ENCODE data around the gene ENAH.
"Not testable (repeated sequence)": the region's sequence is repeated elsewhere in the genome, so short reads cannot be mapped to it uniquely, and the experiment has no call there.

ENAH gene

GRCh38 chr1:225652729-225653462 lies at the start of gene ENAH:
Gene ENAH, minus strand, starts transcription at chr1:225653123. Its CDS starts 433 bp downstream, at chr1:225652690.
- peaks cover 25% of the 10 kb centered on the region for H3K27me3 Mint-ChIP-seq
- peak within 1 kb of the TSS; percentile 35 for H3K27ac Mint-ChIP-seq
- peak within 1 kb of the TSS; percentile 90 for H3K4me3 Mint-ChIP-seq
- no peaks in the 10 kb centered on the region for H3K36me3 Mint-ChIP-seq
- peaks cover 15% of the 10 kb centered on the region for H3K4me1 Mint-ChIP-seq
- no peaks in the 10 kb centered on the region for H3K9me3 Mint-ChIP-seq

- H3K27me3 Mint-ChIP-seq = no peaks in the 10 kb centered on the region
- H3K9me3 Mint-ChIP-seq = no peaks in the 10 kb centered on the region
- no peaks in the 10 kb centered on the region for H3K36me3 Mint-ChIP-seq
- no peak overlapping the region for H3K27ac Mint-ChIP-seq
- H3K4me1 Mint-ChIP-seq = no peaks in the 10 kb centered on the region
- H3K4me3 Mint-ChIP-seq = no peak overlapping the region
Measured at GRCh38 chr1:225700889-225701465, 48.1 kb upstream of the ENAH start.

- Mint-ChIP-seq H3K4me3 (no peak overlapping the region), H3K4me1 (no peaks in the 10 kb centered on the region), H3K27me3 (no peaks in the 10 kb centered on the region), H3K9me3 (no peaks in the 10 kb centered on the region), H3K27ac (no peak overlapping the region), H3K36me3 (no peaks in the 10 kb centered on the region)
Measured at GRCh38 chr1:225700164-225700821, 47.4 kb upstream of the ENAH start.

- H3K9me3 Mint-ChIP-seq = no peaks in the 10 kb centered on the region
- H3K27me3 Mint-ChIP-seq = no peaks in the 10 kb centered on the region
- no peaks in the 10 kb centered on the region for H3K4me1 Mint-ChIP-seq
- H3K36me3 Mint-ChIP-seq = no peaks in the 10 kb centered on the region
- H3K4me3 Mint-ChIP-seq = no peak overlapping the region
- no peak overlapping the region for H3K27ac Mint-ChIP-seq
Measured at GRCh38 chr1:225699336-225699735, 46.4 kb upstream of the ENAH start.

GRCh38 chr1:225698194-225698593 lies 45.3 kb upstream of the ENAH start:
- H3K4me3 Mint-ChIP-seq, H3K4me1 Mint-ChIP-seq, H3K9me3 Mint-ChIP-seq, H3K36me3 Mint-ChIP-seq, H3K27ac Mint-ChIP-seq, H3K27me3 Mint-ChIP-seq: not testable (repeated sequence)

- Mint-ChIP-seq H3K27me3 (no peaks in the 10 kb centered on the region), H3K36me3 (no peaks in the 10 kb centered on the region), H3K4me3 (no peak overlapping the region), H3K27ac (no peak overlapping the region), H3K4me1 (no peaks in the 10 kb centered on the region), H3K9me3 (no peaks in the 10 kb centered on the region)
Measured at GRCh38 chr1:225697428-225697827, 44.5 kb upstream of the ENAH start.

GRCh38 chr1:225695578-225696337 lies 42.8 kb upstream of the ENAH start:
- Mint-ChIP-seq H3K27ac (no peak overlapping the region), H3K4me3 (no peak overlapping the region), H3K9me3 (no peaks in the 10 kb centered on the region), H3K36me3 (no peaks in the 10 kb centered on the region), H3K27me3 (no peaks in the 10 kb centered on the region), H3K4me1 (no peaks in the 10 kb centered on the region)

GRCh38 chr1:225694151-225694603 lies 41.3 kb upstream of the ENAH start:
- H3K9me3 Mint-ChIP-seq = no peaks in the 10 kb centered on the region
- no peaks in the 10 kb centered on the region for H3K4me1 Mint-ChIP-seq
- no peaks in the 10 kb centered on the region for H3K27me3 Mint-ChIP-seq
- H3K27ac Mint-ChIP-seq = no peak overlapping the region
- no peak overlapping the region for H3K4me3 Mint-ChIP-seq
- no peaks in the 10 kb centered on the region for H3K36me3 Mint-ChIP-seq

- not testable (repeated sequence) for H3K27ac Mint-ChIP-seq, H3K9me3 Mint-ChIP-seq, H3K36me3 Mint-ChIP-seq, H3K4me1 Mint-ChIP-seq, H3K27me3 Mint-ChIP-seq, H3K4me3 Mint-ChIP-seq
Measured at GRCh38 chr1:225693697-225694096, 40.8 kb upstream of the ENAH start.

- H3K4me1 Mint-ChIP-seq = no peaks in the 10 kb centered on the region
- H3K36me3 Mint-ChIP-seq = no peaks in the 10 kb centered on the region
- H3K4me3 Mint-ChIP-seq = no peak overlapping the region
- H3K27me3 Mint-ChIP-seq = no peaks in the 10 kb centered on the region
- H3K9me3 Mint-ChIP-seq = no peaks in the 10 kb centered on the region
- no peak overlapping the region for H3K27ac Mint-ChIP-seq
Measured at GRCh38 chr1:225693085-225693696, 40.3 kb upstream of the ENAH start.

- H3K27ac Mint-ChIP-seq = no peak overlapping the region
- H3K9me3 Mint-ChIP-seq = no peaks in the 10 kb centered on the region
- H3K4me3 Mint-ChIP-seq = no peak overlapping the region
- H3K27me3 Mint-ChIP-seq = no peaks in the 10 kb centered on the region
- no peaks in the 10 kb centered on the region for H3K36me3 Mint-ChIP-seq
- H3K4me1 Mint-ChIP-seq = no peaks in the 10 kb centered on the region
Measured at GRCh38 chr1:225692517-225692879, 39.6 kb upstream of the ENAH start.

- Mint-ChIP-seq H3K27me3 (no peaks in the 10 kb centered on the region), H3K4me1 (no peaks in the 10 kb centered on the region), H3K4me3 (no peak overlapping the region), H3K9me3 (no peaks in the 10 kb centered on the region), H3K27ac (no peak overlapping the region), H3K36me3 (no peaks in the 10 kb centered on the region)
Measured at GRCh38 chr1:225691861-225692516, 39.1 kb upstream of the ENAH start.

- no peak overlapping the region for H3K27ac Mint-ChIP-seq
- H3K36me3 Mint-ChIP-seq = no peaks in the 10 kb centered on the region
- H3K27me3 Mint-ChIP-seq = no peaks in the 10 kb centered on the region
- H3K4me3 Mint-ChIP-seq = no peak overlapping the region
- H3K4me1 Mint-ChIP-seq = no peaks in the 10 kb centered on the region
- H3K9me3 Mint-ChIP-seq = no peaks in the 10 kb centered on the region
Measured at GRCh38 chr1:225691377-225691776, 38.5 kb upstream of the ENAH start.

- Mint-ChIP-seq H3K9me3 (no peaks in the 10 kb centered on the region), H3K4me1 (no peaks in the 10 kb centered on the region), H3K36me3 (no peaks in the 10 kb centered on the region), H3K4me3 (no peak overlapping the region), H3K27me3 (no peaks in the 10 kb centered on the region), H3K27ac (no peak overlapping the region)
Measured at GRCh38 chr1:225689882-225690459, 37.0 kb upstream of the ENAH start.

GRCh38 chr1:225688345-225688744 lies 35.4 kb upstream of the ENAH start:
- Mint-ChIP-seq H3K27me3 (no peaks in the 10 kb centered on the region), H3K9me3 (no peaks in the 10 kb centered on the region), H3K4me3 (no peak overlapping the region), H3K4me1 (no peaks in the 10 kb centered on the region), H3K27ac (no peak overlapping the region), H3K36me3 (no peaks in the 10 kb centered on the region)
